ENCODE results near the gene SPRY2.

Gene SPRY2

GRCh38 chr13:80314711-80315653 lies 25.9 kb downstream of the SPRY2 start:
- FAIRE-seq (no peak), DNase-seq (ENCODE audit: insufficient read length, low spot score) (no peak)
- no peak for TF ChIP-seq CTCF (IDR thresholded peaks at IDR 0.05; ENCODE audit: insufficient read depth, missing control alignments)

- no peak for TF ChIP-seq CTCF (IDR thresholded peaks at IDR 0.05; ENCODE audit: insufficient read depth, missing control alignments)
- no peak for DNase-seq (ENCODE audit: insufficient read length, low spot score)
- FAIRE-seq = no peak
These were observed 27.2 kb downstream of the SPRY2 start for GRCh38 chr13:80313668-80314256.

GRCh38 chr13:80312967-80313366 lies 28.0 kb downstream of the SPRY2 start:
- no peak for FAIRE-seq

GRCh38 chr13:80312012-80312704 lies 28.8 kb downstream of the SPRY2 start:
- FAIRE-seq = no peak
- no peak for TF ChIP-seq CTCF (IDR thresholded peaks at IDR 0.05; ENCODE audit: insufficient read depth, missing control alignments)

More at GRCh38 chr13:80312967-80313366, 28.0 kb downstream of the SPRY2 start:
- no peak for DNase-seq (ENCODE audit: insufficient read length, low spot score)
- TF ChIP-seq CTCF (IDR thresholded peaks at IDR 0.05; ENCODE audit: insufficient read depth, missing control alignments) = no peak

GRCh38 chr13:80309926-80310325 lies 31.0 kb downstream of the SPRY2 start:
- no peak for DNase-seq (ENCODE audit: insufficient read length, low spot score)
- FAIRE-seq = no peak
- TF ChIP-seq CTCF (IDR thresholded peaks at IDR 0.05; ENCODE audit: insufficient read depth, missing control alignments) = no peak

More at GRCh38 chr13:80312012-80312704, 28.8 kb downstream of the SPRY2 start:
- no peak for DNase-seq (ENCODE audit: insufficient read length, low spot score)

- FAIRE-seq = peak; percentile 6
- no peak for TF ChIP-seq CTCF (IDR thresholded peaks at IDR 0.05; ENCODE audit: insufficient read depth, missing control alignments)
- DNase-seq (ENCODE audit: insufficient read length, low spot score) = no peak
These were observed 33.4 kb downstream of the SPRY2 start for GRCh38 chr13:80307401-80307987.
